Spleen (tissue), 7 donors: ENCODE results near the gene STARD4.

ENCODE experiments used
- CTCF ChIP-seq, 11 experiments: fragments of 200-600 bp in 7 of 11; fragments of 450-650 bp in 4 of 11; sonication (generic) in 4 of 11; IDR thresholded peaks in 8 of 11; conservative IDR thresholded peaks in 3 of 11; 1 replicate in 7 of 11; 2 replicates in 4 of 11; pipeline versions ENCODE4 v1.4.0 to v1.8.0; 2016 to 2021; ENCODE audit warnings: antibody characterized with exemption in 11 of 11, inconsistent platforms in 4 of 11, mild to moderate bottlenecking in 1 of 11
- POLR2A ChIP-seq, 3 donors: fragments of 450-650 bp; IDR thresholded peaks; one replicate each; pipeline ENCODE4 v1.5.1; 2017; ENCODE audit warnings: antibody characterized with exemption in 3 of 3, mild to moderate bottlenecking in 1 of 3
- donor health status: DM: no; HTN: no; CAD: no; lungs with moderate emphysema.
- donor health status: DM: no; HTN: no; CAD: no.
- donor health status: DM: no; HTN: no; CAD: no.

- TF ChIP-seq CTCF (IDR thresholded peaks at IDR 0.05 in 8 of 11, conservative IDR thresholded peaks at IDR 0.05 in 3 of 11) (no peak), POLR2A (IDR thresholded peaks at IDR 0.05) (no peak)
These were observed 33.4 kb downstream of the STARD4 start for GRCh38 chr5:111478898-111479297.
